KBM-7 (cell line): ENCODE data around the gene WFDC2.
"Not testable (repeated sequence)": the region's sequence is repeated elsewhere in the genome, so short reads cannot be mapped to it uniquely, and the experiment has no call there.

ENCODE experiments used
- DNase-seq: peaks from one replicate; pipeline ENCODE4 v3.0.0-alpha.2; 2015
- in situ Hi-C: fragments of 300-500 bp; cut with MboI; formaldehyde crosslinking; loops from 2 replicates; pipeline ENCODE4 v1.14.3; 2020; ENCODE audit warnings: low sequenced_read_pairs, low pct_unique_long_range_greater_than_20kb, mixed read lengths

Gene WFDC2

GRCh38 chr20:45449528-45449927 lies 20.0 kb upstream of the WFDC2 start:
- in situ Hi-C loops = no loop called here
- DNase-seq = no peak

GRCh38 chr20:45450097-45450818 lies 19.3 kb upstream of the WFDC2 start:
- peak; percentile 93 for DNase-seq
- in situ Hi-C loops = no loop called here

- DNase-seq = no peak
- in situ Hi-C loops = no loop called here
Measured at GRCh38 chr20:45452238-45452637, 17.3 kb upstream of the WFDC2 start.

GRCh38 chr20:45452772-45453691 lies 16.5 kb upstream of the WFDC2 start:
- DNase-seq = no peak
- in situ Hi-C loops = no loop called here

GRCh38 chr20:45456632-45457031 lies 12.9 kb upstream of the WFDC2 start:
- DNase-seq = peak; percentile 51
- in situ Hi-C loops = no loop called here

- in situ Hi-C loops = no loop called here
- DNase-seq = peak; percentile 17
Measured at GRCh38 chr20:45459606-45460005, 9.9 kb upstream of the WFDC2 start.

- in situ Hi-C loops = no loop called here
- DNase-seq = no peak
Measured at GRCh38 chr20:45461225-45461624, 8.3 kb upstream of the WFDC2 start.

GRCh38 chr20:45462711-45463509 lies 6.6 kb upstream of the WFDC2 start:
- DNase-seq = no peak
- in situ Hi-C loops = no loop called here

GRCh38 chr20:45463709-45464108 lies 5.8 kb upstream of the WFDC2 start:
- DNase-seq = no peak
- in situ Hi-C loops = no loop called here

GRCh38 chr20:45465491-45466266 lies 3.9 kb upstream of the WFDC2 start:
- in situ Hi-C loops = no loop called here
- DNase-seq = peak; percentile 60

GRCh38 chr20:45467172-45467571 lies 2.4 kb upstream of the WFDC2 start:
- in situ Hi-C loops = no loop called here
- DNase-seq = no peak

- in situ Hi-C loops = no loop called here
- no peak for DNase-seq
Measured at GRCh38 chr20:45467861-45468260, 1.7 kb upstream of the WFDC2 start.

GRCh38 chr20:45470262-45470931 lies 844 bp downstream of the WFDC2 start:
- in situ Hi-C loops = no loop called here
- DNase-seq = peak; percentile 27

- DNase-seq = no peak
- in situ Hi-C loops = no loop called here
Measured at GRCh38 chr20:45470937-45471336, 1.4 kb downstream of the WFDC2 start.

GRCh38 chr20:45472286-45472685 lies 2.7 kb downstream of the WFDC2 start:
- in situ Hi-C loops = not testable (repeated sequence)

GRCh38 chr20:45477530-45478148 lies 8.1 kb downstream of the WFDC2 start:
- in situ Hi-C loops, DNase-seq: not testable (repeated sequence)

More at GRCh38 chr20:45472286-45472685, 2.7 kb downstream of the WFDC2 start:
- DNase-seq = not testable (repeated sequence)

- in situ Hi-C loops = no loop called here
- no peak for DNase-seq
Measured at GRCh38 chr20:45479822-45480221, 10.3 kb downstream of the WFDC2 start.

- in situ Hi-C loops = no loop called here
- no peak for DNase-seq
Measured at GRCh38 chr20:45484676-45485075, 15.1 kb downstream of the WFDC2 start.
